NCI-H2029 (cell line): ENCODE measurements around the gene CTXN3.

Source experiments
- DNase-seq: peaks from one replicate; lab custom pipeline; 2025; lab: John Stamatoyannopoulos, UW

CTXN3 gene

GRCh38 chr5:127649018-127649439 is at the start of gene CTXN3:
Gene CTXN3, plus strand, starts transcription at chr5:127649082. Its CDS starts 8,440 bp downstream, at chr5:127657522.
- peak; percentile 84 for DNase-seq

DNA sequence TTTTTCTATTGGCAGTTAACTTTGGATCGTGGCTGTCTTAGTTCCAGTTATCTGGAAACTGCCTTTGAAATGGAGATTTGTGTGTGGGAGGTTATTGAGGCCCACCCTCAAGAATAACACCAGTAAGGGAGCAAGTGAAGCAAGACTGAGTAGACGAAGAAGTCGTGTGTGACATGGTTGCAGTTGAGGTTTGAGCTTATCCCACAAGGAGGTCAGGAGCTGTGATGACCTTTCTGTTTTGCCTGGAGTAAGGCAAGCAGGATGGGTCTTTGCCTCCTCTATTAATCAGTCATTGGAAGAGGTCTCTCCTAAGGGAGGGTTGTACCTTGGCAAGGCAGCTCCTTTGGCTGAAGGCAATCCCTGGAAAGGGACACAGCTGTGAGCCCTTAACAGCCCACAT is 49.6 kb upstream of the CTXN3 start:
- no peak for DNase-seq

- no peak for DNase-seq
These were observed 49.0 kb upstream of the CTXN3 start for GRCh38 chr5:127599847-127600246.

DNA sequence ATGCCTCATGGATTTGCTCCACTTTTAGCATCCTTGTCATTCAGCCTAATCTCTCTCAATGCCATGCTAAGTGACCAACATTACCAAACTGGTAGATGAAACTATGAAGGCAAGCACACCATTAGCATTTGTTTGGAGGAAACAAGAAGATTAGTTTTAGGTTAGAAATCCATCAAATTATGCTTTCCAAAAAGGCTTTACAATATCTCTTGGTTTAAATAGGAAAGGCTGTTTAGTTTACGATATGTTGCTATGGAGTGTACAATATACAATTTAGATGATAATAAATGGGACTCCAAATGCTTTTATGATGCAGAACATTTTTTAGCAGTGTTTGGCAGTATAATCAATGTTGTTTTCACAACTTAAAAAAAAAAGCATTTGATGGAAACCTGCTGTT is 47.8 kb upstream of the CTXN3 start:
- no peak for DNase-seq

DNA sequence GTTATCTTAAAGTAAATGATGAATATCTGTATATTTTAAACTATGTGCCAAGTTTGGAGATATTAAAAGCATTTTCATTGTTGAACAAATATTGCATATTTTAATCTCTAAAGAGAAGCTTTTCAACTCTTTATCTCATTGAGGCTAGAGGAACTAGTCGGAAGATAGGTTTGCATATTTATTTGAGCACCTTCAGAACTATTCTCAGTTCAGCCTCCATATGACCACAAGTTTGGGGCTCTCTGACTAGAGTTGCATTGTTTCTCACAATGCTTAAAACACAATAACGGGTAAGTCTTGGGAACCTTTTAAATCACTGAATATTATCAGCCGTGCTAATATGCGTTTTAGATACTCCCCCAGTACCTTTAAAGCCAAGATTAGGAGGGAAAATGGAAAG is 47.3 kb upstream of the CTXN3 start:
- no peak for DNase-seq

- DNase-seq, result no peak
These were observed 46.4 kb upstream of the CTXN3 start for GRCh38 chr5:127602481-127602880.

DNA sequence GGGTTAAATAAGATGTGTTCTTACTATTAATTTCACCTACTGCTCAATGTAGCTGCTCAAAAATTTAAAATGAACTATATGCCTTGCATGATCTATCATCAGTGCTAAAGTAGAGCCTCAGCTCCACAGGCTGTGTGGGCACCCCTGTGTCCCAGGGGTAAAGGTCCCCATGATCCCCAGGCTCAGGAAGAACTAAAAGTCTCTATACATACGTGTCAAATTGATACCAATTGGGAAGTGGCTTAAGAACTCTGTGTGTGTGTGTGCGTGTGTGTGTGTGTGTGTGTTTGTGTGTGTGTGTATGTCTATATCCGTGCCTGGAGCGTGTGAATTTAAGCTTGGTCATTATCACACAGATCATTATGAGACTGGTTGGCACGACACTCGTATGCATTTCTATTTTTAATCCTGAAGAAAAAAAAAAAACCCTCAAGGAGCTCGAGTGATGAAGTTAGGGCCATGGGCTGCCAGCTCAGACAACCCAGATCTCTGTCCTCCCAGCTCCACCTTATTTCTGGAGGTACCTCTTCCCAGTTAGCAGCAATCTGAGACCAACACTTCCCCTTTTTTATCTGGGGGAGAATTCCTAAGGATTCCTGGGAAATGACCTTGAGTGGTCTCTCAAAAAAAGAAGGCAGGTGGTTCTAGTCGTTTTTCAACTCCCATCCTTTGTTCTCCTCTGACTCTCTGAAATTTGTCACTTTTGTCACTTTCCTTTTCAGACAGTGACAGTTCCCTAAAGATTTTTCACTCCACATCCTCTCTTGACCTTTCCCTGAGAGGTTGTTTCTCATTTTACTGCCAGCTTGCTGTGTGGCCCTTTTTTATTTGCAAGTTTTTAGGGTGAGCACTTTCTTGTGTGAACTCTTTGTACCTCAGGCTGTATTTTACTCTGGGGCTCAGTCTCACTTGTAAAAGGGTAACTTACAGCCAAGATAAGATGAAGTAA is 45.7 kb upstream of the CTXN3 start:
- no peak for DNase-seq

DNA sequence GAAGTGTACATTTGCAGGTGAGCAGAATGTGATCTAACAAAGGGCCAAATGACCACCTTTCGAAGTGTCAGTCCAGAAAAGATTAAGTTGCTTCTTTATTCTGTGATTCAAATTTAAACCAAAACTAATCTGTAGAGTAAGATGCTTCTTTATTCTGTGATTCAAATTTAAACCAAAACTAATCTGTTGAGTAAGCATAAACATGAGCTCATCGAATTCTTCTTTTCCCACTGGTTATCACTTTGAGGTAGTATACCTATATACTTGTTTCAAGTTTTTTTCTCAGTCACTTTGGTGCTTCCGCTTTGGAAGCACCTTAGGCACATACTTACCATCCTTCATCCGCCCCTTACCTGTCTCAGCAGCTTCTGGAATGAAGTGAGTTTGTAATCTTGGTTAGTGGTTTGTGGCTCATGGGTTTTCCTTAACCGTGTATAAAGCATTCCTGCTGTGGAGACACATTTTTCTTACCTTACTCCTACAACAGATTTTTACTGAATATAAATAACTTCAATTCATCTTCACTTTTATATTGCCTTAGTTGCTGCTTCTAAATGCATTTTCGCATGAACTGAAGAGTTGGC is 40.7 kb upstream of the CTXN3 start:
- no peak for DNase-seq

GRCh38 chr5:127609011-127609410 is 39.9 kb upstream of the CTXN3 start:
- DNase-seq, result no peak

GRCh38 chr5:127609957-127610356 is 38.9 kb upstream of the CTXN3 start:
- DNase-seq, result no peak

DNA sequence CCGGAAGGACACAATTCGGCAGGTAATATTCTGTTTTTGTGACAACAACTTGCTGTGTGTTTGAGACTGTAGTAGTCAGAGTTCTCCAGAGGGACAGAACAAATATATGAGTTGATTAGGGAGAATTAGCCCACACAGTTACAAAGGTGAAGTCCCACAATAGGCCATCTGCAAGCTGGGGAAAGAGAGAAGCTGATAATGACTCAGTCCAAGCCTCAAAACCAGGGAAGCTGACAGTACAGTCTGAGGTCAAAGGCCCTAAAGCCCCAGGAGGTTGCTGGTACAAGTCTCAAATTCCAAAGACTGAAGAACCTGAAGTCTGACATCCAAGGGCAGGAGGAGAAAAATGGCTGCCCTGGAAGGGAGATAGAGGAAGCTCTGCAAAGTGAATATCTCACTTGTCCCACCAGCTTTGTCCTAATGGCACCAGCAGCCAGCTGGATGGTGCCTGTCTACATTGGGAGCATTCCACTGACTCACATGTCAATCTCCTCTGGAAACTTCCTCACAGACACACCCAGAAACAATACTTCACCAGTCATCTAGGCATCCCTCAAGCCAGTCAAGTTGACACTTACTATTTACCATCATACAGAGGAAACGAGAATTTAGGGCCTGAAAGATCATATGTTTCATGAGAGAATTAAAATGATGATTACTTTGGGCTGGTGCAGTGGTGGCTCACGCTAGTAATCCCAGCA is 36.3 kb upstream of the CTXN3 start:
- no peak for DNase-seq

GRCh38 chr5:127615916-127616315 is 33.0 kb upstream of the CTXN3 start:
- no peak for DNase-seq

DNA sequence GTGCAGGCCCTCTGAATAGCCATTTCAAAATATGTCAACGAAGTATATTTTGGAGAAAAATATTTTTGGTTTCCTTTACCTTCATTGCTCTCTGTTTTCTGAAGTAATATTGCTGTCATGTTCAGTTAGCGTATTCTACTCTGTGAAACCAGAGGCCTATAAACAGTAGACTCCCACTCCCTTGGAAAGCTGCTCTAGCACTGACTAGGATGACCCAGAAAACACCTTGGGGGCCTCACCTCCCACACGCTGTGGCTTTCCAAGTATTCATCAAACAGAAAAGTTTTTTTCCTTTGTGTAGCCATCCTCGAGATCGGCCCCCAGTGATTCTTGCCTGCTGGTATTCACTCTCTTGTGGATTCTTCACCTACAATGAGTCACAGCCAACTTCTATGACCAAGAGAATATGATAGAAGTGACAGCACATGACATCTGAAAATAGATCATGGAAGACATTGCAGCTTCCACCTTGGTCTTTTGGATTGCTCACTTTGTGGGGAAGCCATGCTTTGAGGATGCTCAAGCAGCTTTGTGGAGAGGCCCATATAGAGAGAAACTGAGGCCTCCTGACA is 28.9 kb upstream of the CTXN3 start:
- DNase-seq, result no peak

DNA sequence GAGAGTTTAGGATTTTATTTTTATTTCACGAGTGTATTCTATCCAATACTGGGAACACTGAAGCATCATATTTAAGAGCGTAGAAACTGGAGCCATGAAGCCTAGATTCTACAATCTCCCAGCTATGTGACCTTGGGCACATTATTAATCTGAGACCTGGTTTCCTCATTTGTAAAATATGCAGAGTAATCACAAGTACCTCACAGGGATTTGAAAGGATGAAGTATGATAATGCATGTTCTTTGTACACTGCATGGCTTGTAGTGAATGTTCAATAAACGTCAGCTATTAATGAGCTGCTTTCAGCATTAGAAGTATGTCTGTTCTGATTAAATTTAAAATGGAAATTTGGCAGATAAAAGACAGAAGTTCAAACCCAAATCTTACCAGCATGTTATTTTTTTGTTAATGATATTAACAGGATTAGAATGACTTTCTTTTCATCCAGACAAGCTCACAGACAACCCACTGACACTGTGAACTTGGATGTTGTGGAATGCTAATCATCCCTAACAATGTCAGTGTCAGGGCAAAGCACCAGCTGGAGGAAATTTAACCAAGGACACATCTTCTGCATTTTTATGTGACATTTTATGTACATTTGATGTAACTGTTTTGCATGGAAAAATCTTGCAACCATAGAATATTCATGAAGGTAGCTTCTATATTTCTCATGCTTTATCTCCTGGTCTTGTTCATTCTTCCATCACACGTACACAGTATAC is 27.1 kb upstream of the CTXN3 start:
- no peak for DNase-seq

GRCh38 chr5:127634007-127634406 is 14.9 kb upstream of the CTXN3 start:
- DNase-seq, result no peak

DNA sequence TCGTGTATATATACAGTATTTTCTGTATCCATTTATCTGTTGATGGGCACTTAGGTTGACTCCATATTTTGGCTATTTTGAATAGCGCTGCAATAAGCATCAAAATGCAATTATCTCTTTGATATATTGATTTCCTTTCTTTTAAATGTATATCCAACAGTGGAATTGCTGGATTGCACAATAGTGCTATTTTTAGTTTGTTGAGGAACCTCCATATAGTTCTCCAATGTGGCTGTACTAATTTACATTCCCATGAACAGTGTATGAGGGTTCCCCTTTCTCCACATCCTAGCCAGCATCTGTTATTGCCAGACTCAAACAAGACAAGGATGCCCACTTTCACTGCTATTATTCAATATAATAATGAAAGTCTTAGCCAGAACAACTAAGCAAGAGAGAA is 9.1 kb upstream of the CTXN3 start:
- no peak for DNase-seq

- no peak for DNase-seq
These were observed 5.9 kb upstream of the CTXN3 start for GRCh38 chr5:127642949-127643348.

- DNase-seq, result no peak
These were observed 5.3 kb upstream of the CTXN3 start for GRCh38 chr5:127643607-127644006.

GRCh38 chr5:127645300-127645726 is 3.6 kb upstream of the CTXN3 start:
- no peak for DNase-seq

- no peak for DNase-seq
These were observed 1.4 kb upstream of the CTXN3 start for GRCh38 chr5:127647361-127647958.

- DNase-seq, result no peak
These were observed 1.1 kb downstream of the CTXN3 start for GRCh38 chr5:127650022-127650421.
